Karpas-422 (cell line): ENCODE measurements around the gene BTBD16. TPM values are rescaled to one million over a fixed set of nuclear protein-coding genes. Genes with fewer than 3 reads are reported as not detected.

Experiments
- DNase-seq: peaks from one replicate; pipeline ENCODE4 v3.0.0-alpha.2; 2015
- H2AFZ ChIP-seq: fragments of 200-600 bp; sonication (generic); 2 replicates; pipeline ENCODE4 v1.6.1; 2014; ENCODE audit warnings: antibody characterized with exemption, low read length, mixed read lengths
- H3K27ac ChIP-seq: fragments of 200-600 bp; sonication (generic); 2 replicates; pipeline ENCODE4 v1.5.1; 2014; ENCODE audit warnings: mild to moderate bottlenecking, low read length, moderate library complexity
- H3K27me3 ChIP-seq: fragments of 200-600 bp; sonication (generic); 2 replicates; pipeline ENCODE4 v1.6.1; 2014; ENCODE audit warnings: low read length, mixed read lengths
- H3K36me3 ChIP-seq: fragments of 200-600 bp; sonication (generic); 2 replicates; pipeline ENCODE4 v1.6.1; 2014; ENCODE audit warnings: low read length, mixed read lengths; ENCODE audit not compliant: insufficient read depth
- H3K4me1 ChIP-seq: fragments of 200-600 bp; sonication (generic); 2 replicates; pipeline ENCODE4 v1.6.1; 2014; ENCODE audit warnings: mild to moderate bottlenecking, low read length, mixed read lengths
- H3K4me2 ChIP-seq: fragments of 200-600 bp; sonication (generic); 2 replicates; pipeline ENCODE4 v1.6.1; 2014; ENCODE audit warnings: low read length, low read depth, mild to moderate bottlenecking; ENCODE audit not compliant: poor library complexity, severe bottlenecking
- H3K4me3 ChIP-seq: fragments of 200-600 bp; sonication (generic); 2 replicates; pipeline ENCODE4 v1.5.1; 2014; ENCODE audit warnings: mild to moderate bottlenecking, antibody characterized with exemption, low read length, mixed read lengths
- H3K79me2 ChIP-seq: fragments of 200-600 bp; sonication (generic); 2 replicates; pipeline ENCODE4 v1.6.1; 2014; ENCODE audit warnings: mild to moderate bottlenecking, low read length, mixed read lengths
- H3K9ac ChIP-seq: fragments of 200-600 bp; sonication (generic); 2 replicates; pipeline ENCODE4 v1.6.0; 2014; ENCODE audit warnings: low read length
- H3K9me2 ChIP-seq: fragments of 200-600 bp; sonication (generic), shearing (Covaris generic); replicated peaks from 2 replicates; pipeline ENCODE4 v1.6.0; 2014; ENCODE audit warnings: mild to moderate bottlenecking, low read length, moderate library complexity; ENCODE audit not compliant: insufficient read depth
- H3K9me3 ChIP-seq: fragments of 300-700, 200-600 bp; sonication (generic); 2 replicates; pipeline ENCODE4 v1.6.1; 2014; ENCODE audit warnings: low read length, mixed read lengths
- H4K20me1 ChIP-seq: fragments of 200-600 bp; sonication (generic); 2 replicates; pipeline ENCODE4 v1.6.1; 2014; ENCODE audit warnings: mild to moderate bottlenecking, antibody characterized with exemption, low read length, low read depth; ENCODE audit not compliant: insufficient read depth
- total RNA-seq: library from RNA; depleted of rRNA; stranded (reverse); fragments of >200 nt; shearing (Covaris generic); gene quantifications from 2 replicates; pipeline ENCODE4 v1.2.3, GENCODE V29; 2014; ENCODE audit warnings: low replicate concordance

BTBD16 gene
- total RNA-seq, 1 experiment from 2014 or later = not detected

- Histone ChIP-seq H3K4me3 (no peak overlapping the region), H3K27me3 (no peaks in the 10 kb centered on the region), H2AFZ (no peak overlapping the region), H3K36me3 (no peaks in the 10 kb centered on the region), H3K79me2 (no peaks in the 10 kb centered on the region), H3K4me1 (peaks cover 10% of the 10 kb centered on the region), H4K20me1 (no peaks in the 10 kb centered on the region), H3K9me2 (no peaks in the 10 kb centered on the region), H3K9me3 (no peaks in the 10 kb centered on the region), H3K4me2 (no peak overlapping the region), H3K9ac (no peak overlapping the region), H3K27ac (no peak overlapping the region)
- DNase-seq = no peak
Observed at GRCh38 chr10:122361046-122361445, 90.0 kb downstream of the BTBD16 start.

GRCh38 chr10:122362031-122362592, 91.0 kb downstream of the BTBD16 start:
- H3K9ac ChIP-seq = no peak overlapping the region

GRCh38 chr10:122362621-122363020, 91.5 kb downstream of the BTBD16 start:
- H3K27ac ChIP-seq = no peak overlapping the region
- peaks cover 10% of the 10 kb centered on the region for H3K4me1 ChIP-seq
- no peak overlapping the region for H2AFZ ChIP-seq
- no peaks in the 10 kb centered on the region for H3K79me2 ChIP-seq
- H3K27me3 ChIP-seq = no peaks in the 10 kb centered on the region
- no peaks in the 10 kb centered on the region for H3K9me2 ChIP-seq
- no peak for DNase-seq
- H3K9ac ChIP-seq = no peak overlapping the region
- H4K20me1 ChIP-seq = no peaks in the 10 kb centered on the region
- no peak overlapping the region for H3K4me3 ChIP-seq
- no peak overlapping the region for H3K4me2 ChIP-seq
- no peaks in the 10 kb centered on the region for H3K9me3 ChIP-seq
- H3K36me3 ChIP-seq = no peaks in the 10 kb centered on the region

More at GRCh38 chr10:122362031-122362592, 91.0 kb downstream of the BTBD16 start:
- no peaks in the 10 kb centered on the region for H3K36me3 ChIP-seq
- H4K20me1 ChIP-seq = no peaks in the 10 kb centered on the region
- no peak overlapping the region for H3K4me3 ChIP-seq
- no peaks in the 10 kb centered on the region for H3K79me2 ChIP-seq
- no peaks in the 10 kb centered on the region for H3K27me3 ChIP-seq
- H3K9me3 ChIP-seq = no peaks in the 10 kb centered on the region
- no peaks in the 10 kb centered on the region for H3K9me2 ChIP-seq
- H3K4me1 ChIP-seq = peaks cover 10% of the 10 kb centered on the region
- no peak for DNase-seq
- H2AFZ ChIP-seq = no peak overlapping the region
- H3K4me2 ChIP-seq = no peak overlapping the region
- no peak overlapping the region for H3K27ac ChIP-seq

- H3K27me3 ChIP-seq = no peaks in the 10 kb centered on the region
- no peak overlapping the region for H2AFZ ChIP-seq
- H4K20me1 ChIP-seq = no peaks in the 10 kb centered on the region
- H3K27ac ChIP-seq = no peak overlapping the region
- H3K36me3 ChIP-seq = no peaks in the 10 kb centered on the region
- no peaks in the 10 kb centered on the region for H3K9me3 ChIP-seq
- H3K79me2 ChIP-seq = no peaks in the 10 kb centered on the region
- no peak overlapping the region for H3K4me3 ChIP-seq
- H3K4me2 ChIP-seq = no peak overlapping the region
- DNase-seq = no peak
- no peak overlapping the region for H3K9ac ChIP-seq
- peaks cover 10% of the 10 kb centered on the region for H3K4me1 ChIP-seq
- no peaks in the 10 kb centered on the region for H3K9me2 ChIP-seq
Observed at GRCh38 chr10:122363311-122363710, 92.2 kb downstream of the BTBD16 start.

DNA sequence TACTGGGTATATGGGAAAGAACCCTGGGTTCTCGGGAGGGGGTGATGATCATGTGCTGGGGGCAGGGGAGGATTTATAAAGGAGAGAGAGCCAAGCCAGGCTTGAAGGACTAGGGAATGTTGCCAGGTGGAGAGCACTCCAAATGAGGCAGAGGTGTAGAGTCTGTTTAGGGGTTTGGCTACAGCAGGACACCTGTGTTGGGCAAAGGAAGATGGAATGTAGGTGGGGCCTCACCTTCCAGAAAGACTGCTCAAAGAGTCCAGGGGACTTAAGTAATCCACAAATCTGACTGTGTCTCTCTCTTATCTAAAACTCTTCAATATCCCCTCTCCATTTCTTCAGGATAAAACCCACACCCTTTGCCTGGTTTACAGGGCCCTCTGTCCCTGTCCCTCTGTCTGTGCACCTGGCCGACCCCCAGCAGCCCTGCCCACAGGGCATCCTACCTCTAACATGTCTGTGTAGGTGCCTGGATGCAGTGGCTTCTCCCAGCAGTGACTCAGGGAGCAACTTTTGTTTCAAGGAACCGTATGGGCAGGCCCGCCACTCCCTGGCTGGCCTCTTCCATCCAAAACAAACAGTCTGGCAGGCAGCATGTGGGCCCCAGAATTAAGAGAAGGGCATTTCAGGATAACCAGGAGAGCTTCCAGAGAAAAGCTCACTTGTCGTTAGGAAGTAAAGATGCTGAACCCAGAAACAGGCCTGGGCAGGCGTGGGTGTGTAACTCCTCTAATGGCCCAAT, 92.8 kb downstream of the BTBD16 start:
- H2AFZ ChIP-seq = no peak overlapping the region
- DNase-seq = no peak
- H3K36me3 ChIP-seq = no peaks in the 10 kb centered on the region
- no peak overlapping the region for H3K4me2 ChIP-seq
- H3K27ac ChIP-seq = no peak overlapping the region
- no peaks in the 10 kb centered on the region for H3K27me3 ChIP-seq
- H3K9ac ChIP-seq = no peak overlapping the region
- H3K79me2 ChIP-seq = no peaks in the 10 kb centered on the region
- H3K9me3 ChIP-seq = no peaks in the 10 kb centered on the region
- H3K9me2 ChIP-seq = no peaks in the 10 kb centered on the region
- no peak overlapping the region for H3K4me3 ChIP-seq
- H3K4me1 ChIP-seq = peaks cover 10% of the 10 kb centered on the region
- no peaks in the 10 kb centered on the region for H4K20me1 ChIP-seq

- Histone ChIP-seq H2AFZ (no peak overlapping the region), H3K27me3 (no peaks in the 10 kb centered on the region), H3K9me3 (no peaks in the 10 kb centered on the region), H3K4me1 (peaks cover 3% of the 10 kb centered on the region; the same call in 1 of the 2 replicates), H3K36me3 (no peaks in the 10 kb centered on the region), H4K20me1 (no peaks in the 10 kb centered on the region), H3K4me3 (no peak overlapping the region), H3K9ac (no peak overlapping the region), H3K4me2 (no peak overlapping the region), H3K27ac (no peak overlapping the region), H3K9me2 (no peaks in the 10 kb centered on the region), H3K79me2 (no peaks in the 10 kb centered on the region)
- no peak for DNase-seq
Observed at GRCh38 chr10:122368502-122369254, 97.6 kb downstream of the BTBD16 start.

DNA sequence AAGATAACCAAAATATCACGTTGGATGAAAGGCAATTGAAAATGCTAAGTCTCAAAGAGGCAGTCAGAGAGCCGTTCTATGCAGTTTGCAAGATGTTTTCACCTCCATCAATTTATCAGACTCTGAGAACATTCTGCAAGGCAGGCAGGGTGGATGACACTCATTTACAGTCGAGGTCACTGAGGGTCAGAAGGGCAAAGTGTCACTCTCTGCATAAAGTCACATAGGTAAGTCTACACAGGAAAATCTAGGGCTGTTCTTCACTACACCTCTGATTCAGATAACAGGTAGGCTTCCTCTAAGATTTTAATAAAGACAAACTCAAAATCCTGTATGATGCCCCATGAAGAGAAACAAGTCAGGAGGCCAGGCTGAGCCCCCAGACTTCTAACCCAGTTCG, 102.0 kb downstream of the BTBD16 start:
- Histone ChIP-seq H3K9ac (no peak overlapping the region), H2AFZ (no peak overlapping the region), H3K4me1 (peaks cover 3% of the 10 kb centered on the region; the same call in 1 of the 2 replicates), H3K79me2 (no peaks in the 10 kb centered on the region), H3K9me2 (no peaks in the 10 kb centered on the region), H4K20me1 (no peaks in the 10 kb centered on the region), H3K4me2 (no peak overlapping the region), H3K9me3 (no peaks in the 10 kb centered on the region), H3K27ac (no peak overlapping the region), H3K36me3 (no peaks in the 10 kb centered on the region), H3K4me3 (no peak overlapping the region), H3K27me3 (no peaks in the 10 kb centered on the region)
- DNase-seq = no peak

DNA sequence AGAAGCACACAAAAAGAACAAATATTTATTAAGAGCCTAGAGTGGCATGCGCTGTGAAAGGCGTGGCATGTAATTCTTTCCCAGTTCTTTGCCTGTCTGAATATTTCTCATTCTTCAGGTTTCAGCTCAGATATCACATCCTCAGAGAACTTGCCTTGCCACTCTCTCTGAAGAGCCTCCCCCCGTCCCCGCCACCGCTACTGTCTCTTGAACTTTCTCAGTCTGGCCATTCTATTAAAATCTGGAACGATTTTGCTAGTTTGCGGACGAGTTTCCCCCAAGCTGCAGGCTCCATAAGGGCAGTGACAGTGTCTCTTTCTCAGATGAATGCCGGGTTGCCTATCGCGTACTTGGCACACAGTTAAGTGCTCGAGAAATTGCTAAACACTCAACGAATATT, 102.6 kb downstream of the BTBD16 start:
- Histone ChIP-seq H3K9ac (no peak overlapping the region), H3K4me2 (peak overlapping the region; percentile 38), H3K4me1 (peaks cover 3% of the 10 kb centered on the region; the same call in 1 of the 2 replicates), H3K4me3 (no peak overlapping the region), H3K27ac (no peak overlapping the region), H3K27me3 (no peaks in the 10 kb centered on the region), H3K9me3 (no peaks in the 10 kb centered on the region), H3K79me2 (no peaks in the 10 kb centered on the region), H3K9me2 (no peaks in the 10 kb centered on the region), H3K36me3 (no peaks in the 10 kb centered on the region), H2AFZ (no peak overlapping the region), H4K20me1 (no peaks in the 10 kb centered on the region)
- no peak for DNase-seq
